Immature natural killer cell (primary cell): ENCODE data around the gene DGKQ. TPM values are rescaled to one million over a fixed set of nuclear protein-coding genes. Genes with fewer than 3 reads are reported as not detected.
"Not testable (repeated sequence)": the region's sequence is repeated elsewhere in the genome, so short reads cannot be mapped to it uniquely, and the experiment has no call there.

ENCODE experiments used
- DNase-seq, 3 donors: peaks; one replicate each; pipeline ENCODE4 v3.0.0; 2022; ENCODE audit warnings: mixed read lengths in 1 of 3
- H3K27ac Mint-ChIP-seq, 6 donors: one replicate each; pipeline ENCODE4 v1.8.0; 2020; ENCODE audit warnings: mixed read lengths in 6 of 6, mild to moderate bottlenecking in 5 of 6, inconsistent platforms in 4 of 6, moderate library complexity in 3 of 6
- H3K27me3 Mint-ChIP-seq, 3 donors: one replicate each; pipeline ENCODE4 v1.8.0; 2020 to 2021; ENCODE audit warnings: low read depth in 3 of 3, mild to moderate bottlenecking in 3 of 3, mixed read lengths in 3 of 3, moderate library complexity in 3 of 3, inconsistent platforms in 1 of 3
- H3K36me3 Mint-ChIP-seq, 3 donors: one replicate each; pipeline ENCODE4 v1.8.0; 2020; ENCODE audit warnings: mixed read lengths in 3 of 3, inconsistent platforms in 2 of 3, mild to moderate bottlenecking in 2 of 3
- H3K4me1 Mint-ChIP-seq, 2 donors: one replicate each; pipeline ENCODE4 v1.8.0; 2020; ENCODE audit warnings: inconsistent platforms in 2 of 2, mild to moderate bottlenecking in 2 of 2, mixed read lengths in 2 of 2, moderate library complexity in 1 of 2
- H3K4me3 Mint-ChIP-seq, 5 donors: one replicate each; pipeline ENCODE4 v1.8.0; 2020; ENCODE audit warnings: mild to moderate bottlenecking in 5 of 5, mixed read lengths in 5 of 5, inconsistent platforms in 3 of 5, moderate library complexity in 3 of 5
- H3K9me3 Mint-ChIP-seq, 6 donors: one replicate each; pipeline ENCODE4 v1.8.0; 2020; ENCODE audit warnings: mild to moderate bottlenecking in 6 of 6, mixed read lengths in 6 of 6, inconsistent platforms in 4 of 6, moderate library complexity in 3 of 6
- polyA plus RNA-seq, 3 donors: library from polyadenylated mRNA; unstranded; fragments of 300-500 nt; fragmentation: Illumina TruSeq; gene quantifications; one replicate each; pipeline ENCODE4 v1.2.3, GENCODE V29; 2021

The DGKQ gene
- polyA plus RNA-seq, 3 donors from 2014 or later = 12.1 to 24.0 (median 14.0) TPM

DNA sequence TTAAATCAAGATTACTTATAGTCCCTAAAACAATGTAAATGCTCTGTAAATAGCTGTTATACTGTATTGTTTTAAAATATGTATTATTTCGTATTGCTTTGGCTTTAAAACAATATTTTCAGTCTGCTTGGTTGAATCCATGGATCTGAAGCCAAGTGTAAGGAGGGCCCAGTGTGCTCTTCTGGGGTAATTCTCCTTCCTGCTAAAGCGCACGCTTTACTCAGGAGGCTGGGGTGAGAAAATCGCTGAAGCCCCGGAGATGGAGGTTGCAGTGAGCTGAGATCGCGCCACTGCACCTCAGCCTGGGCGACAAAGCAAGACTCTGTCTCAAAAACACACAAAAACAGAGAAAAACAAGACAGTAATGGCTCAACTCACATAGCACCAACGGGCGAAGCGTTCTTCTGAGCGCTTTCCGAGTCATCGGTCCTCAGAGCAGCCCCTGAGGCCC lies 13.1 kb upstream of the DGKQ start:
- peak overlapping the region; percentile 88 to 96 (median 94) for H3K4me3 Mint-ChIP-seq
- no peak for DNase-seq
- no peaks in the 10 kb centered on the region for H3K36me3 Mint-ChIP-seq
- peaks cover 0 to 2% (median 2%) of the 10 kb centered on the region in 3 donors for H3K27me3 Mint-ChIP-seq
- no peaks in the 10 kb centered on the region for H3K9me3 Mint-ChIP-seq
- peaks cover 22 to 29% of the 10 kb centered on the region in 2 donors for H3K4me1 Mint-ChIP-seq
- H3K27ac Mint-ChIP-seq = peak overlapping the region; percentile 85 to 95 (median 89)

DNA sequence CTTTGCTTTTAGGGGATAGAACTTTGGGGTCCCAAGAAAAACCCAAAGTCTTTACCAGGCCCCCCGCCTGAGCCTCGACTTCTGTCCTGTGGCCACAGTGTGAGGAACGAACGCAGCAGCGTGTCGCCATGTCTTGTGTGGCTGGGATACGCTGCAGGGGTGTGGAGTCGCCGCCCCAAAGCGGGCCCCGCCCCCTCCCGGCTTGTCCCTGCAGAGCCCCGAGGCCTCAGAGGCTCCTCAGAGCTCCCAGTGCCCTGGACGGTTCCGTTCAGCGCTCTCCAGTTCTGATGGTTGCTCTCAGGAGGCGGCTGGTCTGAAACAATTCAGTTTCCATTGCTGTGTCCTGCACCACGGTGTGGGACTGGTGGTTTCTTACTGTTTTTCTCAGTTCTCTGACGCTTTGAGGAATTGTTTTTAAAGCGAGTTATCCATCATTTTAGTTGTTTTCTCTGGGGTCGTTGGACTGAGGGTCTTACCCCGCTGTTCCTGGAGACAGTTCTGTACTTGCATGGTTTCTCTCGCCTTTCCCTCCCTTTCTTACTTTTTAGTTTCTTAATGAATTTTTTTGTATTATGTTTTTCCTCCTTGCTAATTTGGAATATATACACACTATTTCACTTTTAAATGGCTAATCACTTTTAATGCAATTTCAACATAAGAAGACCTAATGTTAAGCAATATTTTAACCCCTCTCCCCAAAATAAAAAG lies 11.9 kb upstream of the DGKQ start:
- H3K9me3 Mint-ChIP-seq = no peaks in the 10 kb centered on the region
- H3K27me3 Mint-ChIP-seq = peaks cover 0 to 2% (median 2%) of the 10 kb centered on the region in 3 donors
- peaks cover 22 to 29% of the 10 kb centered on the region in 2 donors for H3K4me1 Mint-ChIP-seq
- peak overlapping the region in 4 of 6 donors; percentile 1 to 89 (median 38) for H3K27ac Mint-ChIP-seq
- no peaks in the 10 kb centered on the region for H3K36me3 Mint-ChIP-seq
- peak overlapping the region; percentile 32 to 91 (median 64) for H3K4me3 Mint-ChIP-seq
- DNase-seq = peak; percentile 45 to 49 (median 47)

DNA sequence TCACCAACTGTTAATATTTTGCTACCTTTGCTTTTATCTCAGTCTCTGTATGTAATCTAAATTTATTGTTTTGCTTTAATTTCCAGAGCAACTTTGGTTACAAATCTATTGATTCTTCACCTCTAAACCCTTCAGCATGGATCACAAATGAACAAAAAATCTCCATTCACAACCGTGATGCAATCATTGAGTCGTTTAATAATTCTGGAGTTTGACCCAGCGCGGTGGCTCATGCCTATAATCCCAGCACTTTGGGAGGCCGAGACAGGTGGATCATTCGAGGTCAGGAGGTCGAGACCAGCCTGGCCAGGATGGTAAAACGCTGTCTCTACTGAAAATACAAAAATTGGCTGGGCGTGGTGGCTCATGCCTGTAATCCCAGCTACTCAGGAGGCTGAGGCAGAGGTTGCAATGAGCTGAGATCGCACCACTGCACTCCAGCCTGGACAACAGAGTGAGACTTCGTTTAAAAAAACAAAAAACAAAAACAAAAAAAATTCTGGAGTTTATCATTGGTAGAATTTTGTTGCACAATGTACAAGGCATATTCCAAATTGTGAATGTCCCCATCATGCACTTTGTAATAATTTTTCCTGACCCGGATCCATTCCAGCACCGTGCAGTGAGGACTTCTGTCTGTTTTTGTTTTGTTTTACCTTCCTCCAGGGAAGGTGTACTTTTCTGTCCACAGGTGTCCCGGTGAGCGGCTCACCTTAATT lies 11.1 kb upstream of the DGKQ start:
- H3K27me3 Mint-ChIP-seq = peaks cover 0 to 2% (median 2%) of the 10 kb centered on the region in 3 donors
- peak overlapping the region in 4 of 5 donors; percentile 53 to 64 (median 56) for H3K4me3 Mint-ChIP-seq
- peak overlapping the region in 2 of 6 donors; percentile 26 to 50 for H3K27ac Mint-ChIP-seq
- H3K4me1 Mint-ChIP-seq = peaks cover 22 to 29% of the 10 kb centered on the region in 2 donors
- no peaks in the 10 kb centered on the region for H3K36me3 Mint-ChIP-seq
- no peak for DNase-seq
- H3K9me3 Mint-ChIP-seq = no peaks in the 10 kb centered on the region

DNA sequence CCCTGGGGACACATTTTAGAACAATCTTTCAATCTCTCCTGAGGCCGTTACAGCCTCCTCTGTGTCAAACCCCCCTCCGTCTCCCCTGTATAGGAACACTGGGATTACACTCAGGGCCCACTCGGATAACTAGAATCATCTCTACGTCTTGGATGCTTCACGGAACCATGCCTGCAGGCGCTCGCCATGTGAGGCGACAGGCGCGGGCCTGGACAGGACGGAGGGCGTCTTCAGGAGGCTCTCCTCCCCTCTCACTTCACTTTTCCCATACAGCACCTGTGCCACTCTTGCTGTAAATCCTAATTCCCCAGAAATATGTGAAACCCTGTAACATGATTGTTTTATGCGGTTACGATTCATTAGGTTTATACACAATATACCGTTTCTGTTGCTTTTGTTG lies 9.4 kb upstream of the DGKQ start:
- no peaks in the 10 kb centered on the region for H3K36me3 Mint-ChIP-seq

DNA sequence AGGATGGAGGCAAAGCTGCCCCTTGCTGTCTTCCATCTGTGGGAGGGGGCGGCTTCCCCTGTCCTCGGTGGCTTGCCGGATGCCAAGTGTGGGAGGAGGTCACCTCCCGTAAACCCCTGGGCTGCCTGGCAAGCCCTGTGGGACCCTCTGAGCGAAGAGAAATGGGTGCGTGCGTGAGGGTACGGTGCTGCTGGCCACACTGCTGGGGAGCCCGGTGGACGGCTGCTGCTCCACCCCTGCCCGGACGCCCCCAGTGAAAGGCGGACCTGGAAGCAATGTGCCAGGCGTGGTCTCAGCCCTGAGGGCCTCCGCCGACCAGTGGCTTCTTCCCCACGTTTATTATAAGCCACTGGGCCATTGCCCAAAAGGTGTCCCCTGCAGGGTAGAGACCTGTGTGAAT lies 8.9 kb upstream of the DGKQ start:
- H3K36me3 Mint-ChIP-seq = no peaks in the 10 kb centered on the region
- H3K4me1 Mint-ChIP-seq = peaks cover 22 to 23% of the 10 kb centered on the region in 2 donors
- H3K9me3 Mint-ChIP-seq = no peaks in the 10 kb centered on the region
- no peak overlapping the region for H3K27ac Mint-ChIP-seq
- peaks cover 0 to 4% (median 2%) of the 10 kb centered on the region in 3 donors for H3K27me3 Mint-ChIP-seq
- H3K4me3 Mint-ChIP-seq = no peak overlapping the region
- DNase-seq = no peak

More for the DNA sequence above, 9.4 kb upstream of the DGKQ start:
- H3K4me1 Mint-ChIP-seq = peaks cover 22 to 25% of the 10 kb centered on the region in 2 donors
- DNase-seq = no peak
- H3K4me3 Mint-ChIP-seq = no peak overlapping the region
- peak overlapping the region in 1 of 6 donors; percentile 38 for H3K27ac Mint-ChIP-seq
- peaks cover 0 to 4% (median 2%) of the 10 kb centered on the region in 3 donors for H3K27me3 Mint-ChIP-seq
- no peaks in the 10 kb centered on the region for H3K9me3 Mint-ChIP-seq

DNA sequence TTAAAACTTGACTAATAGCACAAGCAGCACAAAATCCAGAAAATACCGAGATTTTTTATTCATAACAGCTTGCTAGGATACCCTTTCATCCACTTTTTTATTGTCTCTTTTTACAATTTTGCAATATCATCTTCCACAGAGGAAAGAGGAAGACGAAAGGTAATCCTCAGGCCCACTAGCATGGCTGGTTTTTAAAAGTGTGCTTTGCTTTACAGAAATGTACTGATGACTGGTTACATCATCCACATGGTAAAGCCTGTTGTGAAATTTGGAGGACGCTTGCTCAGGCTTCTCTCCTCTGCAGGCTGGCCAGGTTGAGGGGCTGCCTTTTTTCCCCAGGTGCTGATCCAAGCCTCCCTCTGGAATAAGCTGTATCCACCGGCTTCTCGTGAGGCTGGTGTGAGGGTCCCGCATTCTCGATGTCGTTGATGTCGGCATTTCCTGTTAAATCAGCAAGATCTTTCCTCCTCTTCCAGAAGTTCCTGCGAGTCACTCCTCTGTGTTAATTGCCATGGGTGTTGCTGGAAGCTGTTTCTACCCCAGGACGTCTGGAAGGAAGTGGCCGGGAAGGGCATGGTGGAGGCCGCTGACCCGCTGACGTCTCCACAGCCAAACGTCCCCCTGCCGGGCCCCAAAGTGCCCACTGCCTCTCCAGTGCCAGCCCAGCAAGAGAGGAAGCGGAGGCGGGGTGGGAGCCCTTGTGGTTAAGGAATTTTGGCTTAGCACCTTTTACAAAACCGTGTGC lies 5.8 kb upstream of the DGKQ start:
- DNase-seq = no peak
- Mint-ChIP-seq H3K4me3 (no peak overlapping the region), H3K27me3 (peaks cover 0 to 4% (median 4%) of the 10 kb centered on the region in 3 donors), H3K36me3 (no peaks in the 10 kb centered on the region), H3K4me1 (peaks cover 0 to 5% of the 10 kb centered on the region in 2 donors), H3K27ac (no peak overlapping the region), H3K9me3 (no peaks in the 10 kb centered on the region)

DNA sequence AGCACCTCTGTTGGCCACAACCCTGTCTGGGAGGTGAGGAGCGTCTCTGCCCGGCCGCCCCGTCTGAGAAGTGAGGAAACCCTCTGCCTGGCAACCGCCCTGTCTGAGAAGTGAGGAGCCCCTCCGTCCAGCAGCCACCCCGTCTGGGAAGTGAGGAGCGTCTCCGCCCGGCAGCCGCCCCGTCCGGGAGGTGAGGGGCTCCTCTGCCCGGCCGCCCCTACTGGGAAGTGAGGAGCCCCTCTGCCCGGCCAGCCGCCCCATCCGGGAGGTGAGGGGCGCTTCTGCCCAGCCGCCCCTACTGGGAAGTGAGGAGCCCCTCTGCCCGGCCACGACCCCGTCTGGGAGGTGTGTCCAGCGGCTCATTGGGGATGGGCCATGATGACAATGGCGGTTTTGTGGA lies 2.6 kb upstream of the DGKQ start:
- H3K36me3 Mint-ChIP-seq, H3K4me3 Mint-ChIP-seq, H3K27ac Mint-ChIP-seq, H3K27me3 Mint-ChIP-seq, H3K9me3 Mint-ChIP-seq, DNase-seq: not testable (repeated sequence)
- peaks cover 5 to 10% of the 10 kb centered on the region in 2 donors for H3K4me1 Mint-ChIP-seq

DNA sequence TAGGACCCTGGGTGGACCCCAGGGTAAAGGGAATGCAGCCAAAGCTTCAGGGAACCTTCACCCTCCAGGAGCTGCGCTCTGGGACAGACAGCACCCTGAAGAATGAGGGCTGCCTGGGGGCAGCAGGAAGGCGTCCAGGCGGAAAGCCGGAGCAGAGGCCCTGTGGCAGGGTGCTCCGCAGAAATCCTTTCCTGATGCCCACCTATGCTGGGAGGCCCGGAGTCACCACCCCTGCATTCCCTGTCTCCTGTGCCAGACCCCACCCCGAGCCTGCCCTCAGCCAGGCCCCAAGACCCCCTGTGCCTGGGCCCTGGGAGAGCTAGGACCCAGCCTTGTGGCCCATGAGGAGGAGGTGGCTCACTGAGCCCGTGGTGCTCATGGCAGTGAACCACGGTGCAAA lies 1.3 kb upstream of the DGKQ start:
- Mint-ChIP-seq H3K4me3 (peak overlapping the region in 2 of 5 donors; percentile 21 to 35), H3K27ac (peak overlapping the region in 1 of 6 donors; percentile 49), H3K4me1 (peaks cover 18 to 24% of the 10 kb centered on the region in 2 donors), H3K9me3 (no peaks in the 10 kb centered on the region), H3K36me3 (no peaks in the 10 kb centered on the region), H3K27me3 (peaks cover 12 to 17% (median 12%) of the 10 kb centered on the region in 3 donors)
- no peak for DNase-seq

DNA sequence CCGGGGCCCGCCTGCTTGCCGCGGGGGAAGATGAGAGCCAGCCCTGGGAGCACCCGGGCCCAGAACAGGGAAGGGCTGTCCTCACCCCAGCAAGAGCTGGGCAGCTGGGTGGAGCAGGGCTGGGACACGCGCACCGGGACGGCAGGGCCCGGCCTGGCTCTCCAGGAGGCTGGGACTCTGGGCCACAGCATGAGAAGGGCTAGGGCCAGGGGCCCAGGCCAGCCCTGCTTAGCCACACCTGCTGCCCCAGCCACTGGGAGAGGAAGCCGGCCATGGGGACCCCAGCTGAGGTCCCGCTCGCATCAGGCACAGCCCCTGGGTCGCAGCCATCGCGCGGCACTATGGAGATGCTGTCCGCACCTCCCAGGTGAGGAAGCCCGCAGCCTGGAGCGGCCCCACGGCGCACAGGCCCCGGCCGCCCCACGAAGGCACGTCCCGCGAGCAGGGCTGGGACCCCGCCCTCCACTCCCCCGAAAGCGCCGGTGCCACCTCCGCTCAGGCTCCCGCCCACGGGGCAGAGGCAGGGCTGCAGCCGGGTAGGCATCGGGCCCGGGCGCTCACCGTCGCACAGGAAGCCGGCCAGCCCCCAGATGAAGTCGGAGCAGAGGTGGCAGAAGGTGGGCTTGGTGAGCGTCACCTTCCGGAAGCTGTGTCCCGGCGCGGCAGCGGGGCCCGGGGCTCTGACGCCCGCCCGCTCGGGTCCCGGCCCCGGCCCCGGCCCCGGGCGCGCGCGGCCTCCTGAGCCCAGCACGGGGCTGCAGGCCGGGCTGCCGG lies 531 bp downstream of the DGKQ start:
- no peaks in the 10 kb centered on the region for H3K9me3 Mint-ChIP-seq
- peaks cover 24 to 30% of the 10 kb centered on the region in 2 donors for H3K4me1 Mint-ChIP-seq
- peak overlapping the region; percentile 40 to 77 (median 63) for H3K4me3 Mint-ChIP-seq
- H3K27me3 Mint-ChIP-seq = peaks cover 11 to 17% (median 12%) of the 10 kb centered on the region in 3 donors
- DNase-seq = peak; percentile 72 to 78 (median 75)
- no peaks in the 10 kb centered on the region for H3K36me3 Mint-ChIP-seq
- H3K27ac Mint-ChIP-seq = peak overlapping the region in 2 of 6 donors; percentile 24 to 34

DNA sequence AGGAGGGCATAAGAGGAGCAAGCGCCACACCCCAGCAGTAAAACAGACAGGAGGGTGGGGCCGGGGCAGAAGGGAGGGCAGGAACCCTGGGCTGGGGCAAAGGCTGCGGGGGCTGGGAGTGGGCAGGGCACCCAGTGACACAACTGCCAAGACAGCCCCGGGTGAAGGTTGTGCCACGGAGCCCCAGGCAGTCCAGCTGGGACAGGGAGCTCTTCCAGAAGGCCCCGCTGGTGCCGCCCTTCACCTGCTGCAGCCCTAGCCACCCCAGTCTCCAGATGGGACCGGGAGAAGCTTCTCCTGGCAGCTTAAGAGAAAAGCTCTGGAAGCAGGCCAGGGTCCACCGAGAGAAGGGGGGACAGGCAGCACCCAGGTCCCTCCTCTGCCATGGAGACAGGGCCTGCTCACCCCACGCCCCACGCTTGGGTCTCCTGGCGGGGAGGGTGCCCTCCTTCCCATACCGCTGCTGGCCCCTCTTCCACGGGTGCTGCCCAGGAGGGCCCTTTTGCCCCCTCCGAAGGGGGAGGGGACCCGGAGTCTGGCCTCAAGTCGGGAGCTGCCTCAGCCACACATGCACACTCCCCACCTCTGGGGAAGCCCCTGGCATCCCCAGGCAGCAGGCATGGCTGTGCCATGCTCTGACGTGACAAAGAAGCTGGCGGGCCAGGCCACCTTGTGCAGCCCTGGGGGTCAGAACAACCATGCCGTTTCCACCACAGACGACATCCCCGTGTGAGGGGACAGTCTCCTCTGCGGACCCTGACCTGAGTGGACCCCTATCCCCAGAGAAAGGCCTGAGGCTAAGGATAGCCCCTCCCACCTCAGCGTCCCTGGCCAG lies 1.5 kb downstream of the DGKQ start:
- Mint-ChIP-seq H3K4me1 (peaks cover 24 to 30% of the 10 kb centered on the region in 2 donors), H3K4me3 (peak overlapping the region; percentile 76 to 93 (median 83)), H3K36me3 (no peaks in the 10 kb centered on the region), H3K27ac (peak overlapping the region in 5 of 6 donors; percentile 87 to 98 (median 94)), H3K9me3 (no peaks in the 10 kb centered on the region), H3K27me3 (peaks cover 11 to 17% (median 12%) of the 10 kb centered on the region in 3 donors)
- no peak for DNase-seq

DNA sequence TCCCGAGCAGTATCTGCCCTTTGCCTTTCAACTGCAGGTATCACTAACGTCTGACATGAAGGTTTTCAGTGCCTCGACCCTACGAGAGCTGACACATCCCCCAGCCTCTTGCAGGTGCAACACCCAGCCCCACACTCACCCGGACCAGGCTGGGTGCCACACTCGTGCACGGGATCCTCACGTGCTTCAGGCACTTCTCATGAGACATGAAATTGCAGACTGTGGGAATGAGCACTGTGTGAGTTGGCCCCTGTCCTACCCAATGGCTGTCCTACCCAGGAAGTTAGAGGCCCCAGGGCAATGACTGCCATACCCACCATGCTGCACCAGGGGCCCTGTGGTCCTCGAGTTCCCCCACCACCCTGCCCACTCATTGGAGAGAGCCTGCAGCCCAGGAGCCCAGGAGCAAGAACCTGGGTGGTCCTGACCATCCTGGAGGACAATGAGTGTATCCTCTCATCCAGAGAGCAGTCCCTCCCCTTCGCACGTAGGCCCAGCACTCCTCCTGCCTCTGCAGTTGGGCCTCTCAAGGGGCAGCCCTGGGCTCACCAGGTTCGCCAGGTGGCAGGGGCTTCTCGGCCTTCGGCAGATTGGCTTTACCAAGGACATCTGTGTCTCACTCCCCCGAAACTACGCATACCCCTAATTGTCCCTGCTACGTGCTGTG lies 2.4 kb downstream of the DGKQ start:
- H3K27ac Mint-ChIP-seq = peak overlapping the region; percentile 87 to 98 (median 95)
- H3K27me3 Mint-ChIP-seq = peaks cover 11 to 16% (median 12%) of the 10 kb centered on the region in 3 donors
- peak overlapping the region; percentile 76 to 93 (median 83) for H3K4me3 Mint-ChIP-seq
- no peaks in the 10 kb centered on the region for H3K36me3 Mint-ChIP-seq
- DNase-seq = no peak
- H3K9me3 Mint-ChIP-seq = no peaks in the 10 kb centered on the region
- peaks cover 24 to 26% of the 10 kb centered on the region in 2 donors for H3K4me1 Mint-ChIP-seq
